C4-2B (cell line): ENCODE measurements around the gene LTBR.
"Not testable (repeated sequence)": the region's sequence is repeated elsewhere in the genome, so short reads cannot be mapped to it uniquely, and the experiment has no call there.

ENCODE experiments used
- H3K27ac ChIP-seq: fragments of 450-650 bp; 2 replicates; pipeline ENCODE4 v1.5.1; 2017
- CTCF ChIP-seq: fragments of 450-650 bp; conservative IDR thresholded peaks from 2 replicates; pipeline ENCODE4 v1.5.1; 2017; ENCODE audit warnings: mild to moderate bottlenecking
- ZFX ChIP-seq: fragments of 450-650 bp; IDR thresholded peaks from 2 replicates; pipeline ENCODE4 v1.6.1; 2017

Gene LTBR

GRCh38 chr12:6343518-6343917 lies 40.4 kb upstream of the LTBR start:
- H3K27ac ChIP-seq = no peak overlapping the region; the same call in 1 of the 2 replicates
- TF ChIP-seq ZFX = no peak
- TF ChIP-seq CTCF = no peak

GRCh38 chr12:6344101-6344660 lies 39.8 kb upstream of the LTBR start:
- H3K27ac ChIP-seq = not testable (repeated sequence)

GRCh38 chr12:6345319-6346091 lies 38.5 kb upstream of the LTBR start:
- H3K27ac ChIP-seq = no peak overlapping the region

GRCh38 chr12:6346235-6346832 lies 37.6 kb upstream of the LTBR start:
- H3K27ac ChIP-seq = no peak overlapping the region
- TF ChIP-seq ZFX = no peak
- no peak for TF ChIP-seq CTCF

More at GRCh38 chr12:6345319-6346091, 38.5 kb upstream of the LTBR start:
- TF ChIP-seq CTCF (no peak), ZFX (no peak)

- TF ChIP-seq ZFX (no peak), CTCF (no peak)
- no peak overlapping the region for H3K27ac ChIP-seq
Measured at GRCh38 chr12:6346942-6347341, 37.0 kb upstream of the LTBR start.

- TF ChIP-seq CTCF = no peak
- no peak for TF ChIP-seq ZFX
- H3K27ac ChIP-seq = no peak overlapping the region
Measured at GRCh38 chr12:6347367-6348338, 36.3 kb upstream of the LTBR start.

GRCh38 chr12:6351622-6352021 lies 32.3 kb upstream of the LTBR start:
- TF ChIP-seq ZFX (no peak), CTCF (no peak)
- H3K27ac ChIP-seq = no peak overlapping the region
